Esophagus mucosa (tissue), 1 donor: ENCODE results near the gene SIL1. TPM values are rescaled to one million over a fixed set of nuclear protein-coding genes. Genes with fewer than 3 reads are reported as not detected.
"Not testable (repeated sequence)": the region's sequence is repeated elsewhere in the genome, so short reads cannot be mapped to it uniquely, and the experiment has no call there.

Experiments
- ATAC-seq: fragments of 200-7000 bp; cut with Tn5 transposase; one replicate; pipeline ENCODE4 v1.9.1; 2020
- total RNA-seq: library from RNA; stranded (reverse); gene quantifications from one replicate; pipeline ENCODE4 v1.2.4, GENCODE V29; 2023
- donor health status: DM: yes; HTN: yes; CAD: no.

The SIL1 gene
- total RNA-seq, 1 donor from 2014 or later = 29.3 TPM

GRCh38 chr5:138937392-138938387 lies 260.5 kb downstream of the SIL1 start:
- peak; percentile 37 for ATAC-seq

DNA sequence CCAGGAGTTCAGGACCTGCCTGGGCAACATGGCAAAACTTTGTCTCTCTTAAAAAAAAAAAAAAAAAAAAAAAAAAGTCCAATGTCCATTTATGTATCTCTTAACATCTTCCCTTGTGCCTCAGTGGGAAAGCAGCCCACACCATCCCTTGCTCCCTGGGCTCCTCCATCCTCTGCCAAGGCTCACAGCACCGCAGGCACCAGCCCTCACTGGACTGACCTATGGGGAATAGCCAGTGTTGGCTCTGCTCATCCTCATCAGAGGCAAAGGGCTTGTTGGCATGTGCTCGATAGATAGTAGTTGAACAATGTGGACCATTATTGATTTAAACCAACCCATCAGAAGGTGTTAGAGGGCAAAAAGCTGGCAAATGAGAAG lies 261.2 kb downstream of the SIL1 start:
- peak; percentile 23 for ATAC-seq

DNA sequence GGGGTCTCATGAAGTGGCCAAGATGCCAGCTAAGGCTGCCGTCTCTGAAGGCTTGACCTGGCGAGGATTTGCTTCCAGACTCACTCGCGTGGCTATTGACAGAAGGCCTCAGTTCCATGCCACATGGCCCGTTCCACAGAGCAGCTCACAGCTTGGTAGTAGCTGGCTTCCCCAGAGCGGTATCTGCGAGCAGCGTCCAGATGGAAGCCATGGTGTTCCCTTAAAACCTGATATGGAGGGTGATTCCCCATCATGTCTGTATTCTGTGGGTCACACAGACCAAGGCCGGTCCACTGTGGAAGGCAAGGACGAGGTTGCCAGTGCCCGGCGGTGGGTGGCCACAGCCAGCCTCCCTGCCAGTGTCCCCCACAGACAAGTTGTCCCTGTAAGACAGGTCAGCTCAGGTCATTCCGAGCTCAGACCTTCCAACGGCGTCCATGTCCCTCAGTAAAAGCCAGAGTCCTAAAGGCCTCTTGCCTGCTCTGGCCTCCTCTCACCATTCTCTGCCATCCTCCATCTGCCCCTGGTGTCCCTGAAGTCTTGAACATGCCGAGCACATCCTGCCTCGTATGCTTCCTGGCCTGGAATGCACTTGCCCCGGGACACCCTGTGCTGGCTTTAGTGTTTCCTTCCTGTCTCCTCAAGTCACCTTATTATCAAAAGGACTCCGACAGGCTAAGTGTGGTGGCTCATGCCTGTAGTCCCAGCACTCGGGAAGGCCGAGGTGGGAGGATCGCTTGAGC lies 261.8 kb downstream of the SIL1 start:
- ATAC-seq = peak; percentile 14

DNA sequence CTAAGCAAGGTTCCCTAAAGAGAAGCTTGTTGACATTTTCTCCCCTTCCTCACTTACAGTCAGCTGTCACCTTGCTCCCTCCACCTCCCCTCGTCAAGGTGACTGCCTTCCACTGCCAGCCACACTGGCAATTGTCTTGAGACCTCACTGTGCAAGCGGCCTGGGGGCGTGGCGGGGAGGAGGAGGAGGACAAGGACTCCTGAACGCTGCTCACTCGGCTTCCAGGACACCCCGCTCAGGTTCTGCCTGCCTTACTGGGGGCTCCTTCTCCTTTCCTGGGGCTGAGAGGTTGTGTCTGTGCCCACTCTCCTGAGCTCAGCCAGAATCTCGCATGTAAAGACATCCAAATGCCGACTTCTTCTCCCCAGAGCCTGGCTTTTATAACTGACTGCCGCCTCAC lies 262.7 kb downstream of the SIL1 start:
- ATAC-seq = no peak

DNA sequence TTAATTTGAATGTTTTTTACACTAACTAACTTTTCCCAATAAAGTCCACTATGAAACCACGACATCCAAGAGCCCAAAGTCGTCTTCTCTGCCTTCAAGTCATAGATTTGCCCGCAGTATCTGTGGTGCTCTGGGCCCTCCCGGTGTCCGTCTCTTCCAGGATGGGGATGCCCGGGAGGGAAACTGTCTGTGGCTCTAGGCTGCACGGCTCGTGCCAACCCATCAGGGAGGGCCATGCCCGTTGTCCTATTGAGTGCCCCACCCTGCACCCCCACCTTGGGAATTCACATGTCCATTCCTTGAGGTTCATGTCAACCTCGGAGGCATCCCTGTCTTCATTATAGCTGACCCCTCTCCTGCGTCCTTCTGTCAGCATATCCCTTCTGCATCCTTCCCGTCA lies 263.2 kb downstream of the SIL1 start:
- ATAC-seq = no peak

GRCh38 chr5:138933522-138934290 lies 264.5 kb downstream of the SIL1 start:
- no peak for ATAC-seq

DNA sequence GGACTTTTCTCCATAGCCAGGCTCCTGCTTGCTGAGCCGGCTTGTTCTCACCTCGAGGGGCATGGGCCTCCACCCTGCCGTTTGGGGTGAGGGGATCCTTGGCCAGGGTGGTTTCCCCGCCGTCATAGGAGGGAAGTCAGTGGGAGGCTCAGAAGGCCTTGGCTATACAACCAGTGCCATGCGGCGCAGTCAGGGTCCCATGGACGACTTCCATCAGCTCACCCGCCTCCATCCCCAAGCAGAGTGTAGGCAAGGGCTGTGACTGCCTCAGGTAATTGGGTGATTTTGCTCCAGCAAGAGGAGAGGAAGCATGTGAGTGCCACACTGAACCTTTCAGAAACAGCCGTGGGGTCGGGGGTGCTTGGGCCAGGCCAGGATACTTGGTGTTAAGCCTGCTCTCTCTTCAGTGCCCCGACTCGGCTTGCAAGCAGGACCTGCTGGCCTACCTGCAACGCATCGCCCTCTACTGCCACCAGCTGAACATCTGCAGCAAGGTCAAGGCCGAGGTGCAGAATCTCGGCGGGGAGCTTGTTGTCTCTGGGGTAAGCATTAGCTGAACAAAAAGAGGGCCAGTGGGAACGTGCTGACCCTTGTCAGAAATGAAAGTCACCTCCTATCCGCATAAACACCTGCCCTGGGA lies 265.9 kb downstream of the SIL1 start:
- no peak for ATAC-seq

DNA sequence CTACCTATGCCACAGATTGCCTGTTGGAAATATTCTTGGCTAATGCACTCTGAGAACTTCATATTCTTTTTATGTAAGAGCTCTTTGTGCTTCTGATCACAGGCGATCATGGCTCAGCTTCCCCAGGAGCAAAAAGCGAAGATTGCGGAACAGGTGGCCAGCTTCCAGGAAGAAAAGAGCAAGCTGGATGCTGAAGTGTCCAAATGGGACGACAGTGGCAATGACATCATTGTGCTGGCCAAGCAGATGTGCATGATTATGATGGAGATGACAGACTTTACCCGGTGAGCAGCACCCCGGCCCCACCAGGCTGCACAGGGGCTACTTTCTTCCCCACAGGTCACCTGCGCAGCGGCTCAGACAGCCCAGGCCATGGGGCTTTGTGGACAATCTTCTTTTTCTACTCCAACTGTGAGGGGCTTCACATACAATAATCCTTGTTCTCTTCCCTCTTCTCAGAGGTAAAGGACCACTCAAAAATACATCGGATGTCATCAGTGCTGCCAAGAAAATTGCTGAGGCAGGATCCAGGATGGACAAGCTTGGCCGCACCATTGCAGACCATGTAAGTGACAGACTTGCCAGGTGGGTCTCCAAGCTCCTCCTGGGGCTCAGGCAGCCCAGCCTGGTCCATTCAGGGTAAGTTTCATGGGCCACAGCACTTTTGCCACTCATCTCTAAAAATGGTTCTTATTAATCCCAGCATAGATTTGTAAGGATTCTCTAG lies 267.6 kb downstream of the SIL1 start:
- no peak for ATAC-seq

GRCh38 chr5:138929571-138929955 lies 268.6 kb downstream of the SIL1 start:
- ATAC-seq = no peak

DNA sequence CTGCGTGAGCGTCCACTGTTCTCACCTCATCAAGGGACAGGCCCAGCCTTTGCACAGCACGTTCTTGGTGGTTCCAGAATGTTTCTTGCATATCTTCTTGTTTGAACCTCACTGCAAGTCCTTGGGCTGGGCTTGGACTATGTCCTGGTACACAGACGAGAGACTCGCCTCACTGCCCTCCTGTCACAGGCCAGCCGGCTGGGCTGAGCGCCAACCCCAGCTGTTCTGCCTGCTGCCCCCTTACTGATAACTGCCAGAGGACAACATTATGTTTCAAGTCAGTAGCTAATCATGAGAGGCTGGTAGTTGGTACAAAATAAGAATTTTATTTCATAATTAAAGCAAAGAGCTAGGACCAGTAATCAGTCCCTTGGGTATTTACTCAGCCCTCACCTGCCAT lies 270.2 kb downstream of the SIL1 start:
- no peak for ATAC-seq

DNA sequence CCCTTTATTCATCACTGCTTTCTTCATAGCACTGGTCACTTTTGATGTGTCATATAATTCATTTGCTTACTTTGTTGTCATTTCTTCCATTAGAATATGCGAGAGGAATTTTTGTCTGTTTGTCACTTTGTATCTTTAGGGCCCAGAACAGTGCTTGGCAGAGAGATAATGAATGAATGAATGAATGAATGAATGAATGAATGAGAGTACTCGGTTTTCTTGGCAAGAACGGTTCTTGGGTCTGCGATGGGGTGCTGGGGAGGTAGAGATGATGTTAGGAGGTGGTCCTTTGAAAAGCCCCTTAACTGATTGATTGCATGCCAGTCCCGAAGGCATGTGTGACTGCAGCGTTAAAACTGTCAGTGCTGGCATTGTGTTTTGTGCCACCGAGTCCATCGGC lies 270.6 kb downstream of the SIL1 start:
- ATAC-seq = no peak

GRCh38 chr5:138926688-138927448 lies 271.3 kb downstream of the SIL1 start:
- ATAC-seq = no peak

DNA sequence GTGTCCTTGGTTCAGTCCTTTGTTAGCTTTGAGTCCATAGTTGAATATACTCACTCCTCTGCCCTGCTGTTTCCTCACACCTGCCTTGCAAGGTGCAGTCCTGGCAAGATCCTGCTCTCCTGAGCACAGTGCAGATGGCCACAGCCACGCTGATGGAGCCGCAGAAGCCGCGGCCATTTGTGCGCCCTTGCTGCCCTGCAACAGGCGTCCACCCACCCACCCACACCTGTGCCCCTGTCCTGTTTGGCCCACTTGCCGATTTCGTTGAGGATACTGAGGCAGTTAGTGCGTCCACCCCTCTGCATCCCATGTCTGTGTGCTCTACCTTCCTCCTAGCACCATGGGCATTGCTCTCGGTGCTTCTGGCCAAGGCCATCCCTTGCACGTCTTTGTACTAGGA lies 271.9 kb downstream of the SIL1 start:
- no peak for ATAC-seq

DNA sequence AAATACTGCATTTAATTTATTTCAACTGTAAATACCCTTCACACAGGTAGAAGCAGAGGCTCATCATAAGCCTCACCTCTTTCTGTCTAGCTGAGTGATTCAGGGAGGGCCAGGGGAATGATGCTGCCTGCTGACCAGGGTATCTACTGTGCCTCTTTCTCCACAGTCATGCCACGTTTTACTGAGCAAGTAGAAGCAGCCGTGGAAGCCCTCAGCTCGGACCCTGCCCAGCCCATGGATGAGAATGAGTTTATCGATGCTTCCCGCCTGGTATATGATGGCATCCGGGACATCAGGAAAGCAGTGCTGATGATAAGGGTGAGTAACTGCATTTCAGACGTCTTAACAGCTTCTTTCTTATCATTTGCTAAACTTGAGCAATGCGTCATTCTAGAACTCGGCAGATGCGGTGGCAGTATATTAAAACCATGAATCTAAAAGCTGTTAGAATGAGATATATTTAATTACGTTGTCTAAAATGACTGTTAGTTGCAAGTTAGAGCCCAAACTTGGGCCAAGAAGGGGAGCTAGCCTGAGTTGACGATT lies 273.0 kb downstream of the SIL1 start:
- no peak for ATAC-seq

DNA sequence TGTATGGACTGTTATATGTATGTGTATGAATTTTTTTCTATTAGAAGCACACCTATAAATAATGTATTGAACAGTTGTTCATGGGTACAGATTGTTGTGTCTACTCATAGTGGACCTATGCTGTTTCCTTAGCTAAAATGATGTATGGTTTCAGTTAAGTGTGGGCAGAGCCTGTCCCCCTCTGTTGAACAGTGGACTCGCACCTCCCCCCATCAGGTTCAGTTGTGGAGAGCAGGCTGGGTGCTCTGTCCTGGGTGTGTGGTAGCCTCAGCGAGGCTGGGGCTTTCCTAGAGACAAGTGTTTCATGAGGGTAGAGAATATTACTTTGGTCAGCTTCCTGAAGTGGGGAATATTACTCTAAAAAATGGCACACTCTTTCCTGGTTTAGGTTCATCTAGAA lies 275.7 kb downstream of the SIL1 start:
- no peak for ATAC-seq

DNA sequence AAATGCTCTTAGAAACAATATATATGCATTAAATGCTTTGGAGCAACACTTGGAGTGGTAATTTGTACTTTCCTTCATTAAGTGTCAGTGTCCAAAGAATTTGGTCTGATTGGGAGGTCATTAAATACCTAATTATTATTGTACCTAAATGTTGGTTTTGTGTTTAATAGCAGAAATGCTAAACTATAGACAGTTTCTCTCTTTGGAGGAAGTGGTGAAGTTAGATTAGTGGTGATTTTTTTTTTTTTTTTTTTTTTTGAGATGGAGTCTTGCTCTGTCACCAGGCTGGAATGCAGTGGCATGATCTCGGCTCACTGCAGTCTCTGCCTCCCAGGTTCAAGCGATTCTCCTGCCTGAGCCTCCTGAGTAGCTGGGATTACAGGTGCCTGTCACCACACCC lies 276.8 kb downstream of the SIL1 start:
- ATAC-seq = not testable (repeated sequence)

DNA sequence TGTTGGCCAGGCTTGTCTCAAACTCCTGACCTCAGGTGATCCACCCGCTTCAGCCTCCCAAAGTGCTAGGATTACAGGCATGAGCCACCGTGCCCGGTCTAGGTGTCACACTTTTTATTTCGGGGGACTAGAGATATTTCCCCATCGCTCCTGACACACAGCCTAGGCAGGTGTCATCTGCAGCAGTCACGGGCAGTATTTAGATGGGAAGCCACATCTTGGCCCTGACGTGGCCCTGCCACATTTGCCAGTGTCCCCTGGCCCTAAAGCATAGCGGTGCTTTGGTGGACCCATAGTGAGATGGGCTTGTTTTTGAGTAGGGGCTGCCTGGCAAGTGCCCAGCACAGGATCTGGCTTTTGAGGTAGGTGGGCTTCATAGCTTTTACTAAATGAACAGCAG lies 278.0 kb downstream of the SIL1 start:
- ATAC-seq = no peak

GRCh38 chr5:138918686-138919085 lies 279.5 kb downstream of the SIL1 start:
- ATAC-seq = peak; percentile 25

- no peak for ATAC-seq
Observed at GRCh38 chr5:138914338-138914737, 283.8 kb downstream of the SIL1 start.

DNA sequence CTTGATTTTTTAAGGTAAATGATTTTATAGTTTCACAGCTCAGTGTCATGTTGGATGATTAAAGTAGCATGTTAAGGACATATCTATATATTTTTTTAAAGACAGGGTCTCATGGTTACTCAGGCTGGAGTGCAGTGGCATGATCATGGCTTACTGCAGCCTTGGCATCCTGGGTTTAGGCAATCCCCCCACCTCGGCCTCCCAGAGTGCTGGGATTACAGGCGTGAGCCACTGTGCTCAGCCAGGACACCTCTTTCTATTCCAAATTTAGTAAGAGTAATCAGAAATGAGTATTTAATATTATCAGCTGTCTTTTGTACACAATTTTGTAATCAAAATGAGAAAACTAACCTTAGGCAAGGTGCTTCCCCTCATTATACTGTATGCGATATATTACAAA lies 284.4 kb downstream of the SIL1 start:
- ATAC-seq = no peak

GRCh38 chr5:138912093-138912492 lies 286.1 kb downstream of the SIL1 start:
- ATAC-seq = no peak
